Measurements from ENCODE around the gene TXNDC11.
"Not testable (repeated sequence)": the region's sequence is repeated elsewhere in the genome, so short reads cannot be mapped to it uniquely, and the experiment has no call there.

The TXNDC11 gene

GRCh38 chr16:11742536-11743307 lies at the start of gene TXNDC11:
Gene TXNDC11 (minus strand): TSS chr16:11742857. CDS start chr16:11742730, 127 bp downstream.
- DNase-seq, result peak; percentile 75

GRCh38 chr16:11791144-11791828 lies 48.6 kb upstream of the TXNDC11 start:
- no peak for DNase-seq

GRCh38 chr16:11788914-11789313 lies 46.3 kb upstream of the TXNDC11 start:
- no peak for DNase-seq

- not testable (repeated sequence) for DNase-seq
Observed at GRCh38 chr16:11784980-11785599, 42.4 kb upstream of the TXNDC11 start.

- not testable (repeated sequence) for DNase-seq
Observed at GRCh38 chr16:11784381-11784780, 41.7 kb upstream of the TXNDC11 start.

- DNase-seq, result no peak
Observed at GRCh38 chr16:11784038-11784369, 41.3 kb upstream of the TXNDC11 start.

- DNase-seq, result no peak
Observed at GRCh38 chr16:11783319-11784037, 40.8 kb upstream of the TXNDC11 start.

GRCh38 chr16:11781773-11782172 lies 39.1 kb upstream of the TXNDC11 start:
- no peak for DNase-seq

- DNase-seq, result no peak
Observed at GRCh38 chr16:11780991-11781680, 38.5 kb upstream of the TXNDC11 start.

GRCh38 chr16:11779074-11779473 lies 36.4 kb upstream of the TXNDC11 start:
- DNase-seq, result no peak

- DNase-seq, result no peak
Observed at GRCh38 chr16:11774065-11774626, 31.5 kb upstream of the TXNDC11 start.

- no peak for DNase-seq
Observed at GRCh38 chr16:11768849-11769248, 26.2 kb upstream of the TXNDC11 start.

GRCh38 chr16:11762431-11762830 lies 19.8 kb upstream of the TXNDC11 start:
- DNase-seq, result no peak

GRCh38 chr16:11759997-11760396 lies 17.3 kb upstream of the TXNDC11 start:
- DNase-seq, result no peak

GRCh38 chr16:11759163-11759834 lies 16.6 kb upstream of the TXNDC11 start:
- DNase-seq, result no peak

- no peak for DNase-seq
Observed at GRCh38 chr16:11757671-11758545, 15.3 kb upstream of the TXNDC11 start.

- no peak for DNase-seq
Observed at GRCh38 chr16:11756248-11756647, 13.6 kb upstream of the TXNDC11 start.

GRCh38 chr16:11755022-11755760 lies 12.5 kb upstream of the TXNDC11 start:
- DNase-seq, result no peak

- no peak for DNase-seq
Observed at GRCh38 chr16:11752856-11753255, 10.2 kb upstream of the TXNDC11 start.

GRCh38 chr16:11750056-11750455 lies 7.4 kb upstream of the TXNDC11 start:
- DNase-seq, result no peak

All from NCI-H1048 (cell line).